Measurements from ENCODE around the gene ABL1.

- TF ChIP-seq POLR2A (IDR thresholded peaks at IDR 0.05; ENCODE audit: low read length) (no peak), GATA1 (IDR thresholded peaks at IDR 0.05; ENCODE audit: low read depth, low read length) (no peak)
These were observed 63.4 kb downstream of the ABL1 start for GRCh38 chr9:130898552-130898852.

All from erythroblast (primary cell).